ENCODE results near the gene FOXL2.

Gene FOXL2

GRCh38 chr3:138946663-138947494 lies at the start of gene FOXL2, which contains the start of gene FOXL2NB:
FOXL2 (minus strand) TSS chr3:138947137; CDS start chr3:138946722, 415 bp downstream.
FOXL2NB (plus strand) TSS chr3:138947217; CDS start chr3:138947365, 148 bp downstream.
- DNase-seq, result peak; percentile 69

- DNase-seq, result no peak
These were observed 48.8 kb upstream of the FOXL2 start for GRCh38 chr3:138995706-138996105.

- no peak for DNase-seq
These were observed 40.2 kb upstream of the FOXL2 start for GRCh38 chr3:138987181-138987580.

GRCh38 chr3:138985932-138986331 lies 39.0 kb upstream of the FOXL2 start:
- DNase-seq, result no peak

- no peak for DNase-seq
These were observed 37.9 kb upstream of the FOXL2 start for GRCh38 chr3:138984816-138985215.

GRCh38 chr3:138976047-138976446 lies 29.1 kb upstream of the FOXL2 start:
- no peak for DNase-seq

- no peak for DNase-seq
These were observed 28.4 kb upstream of the FOXL2 start for GRCh38 chr3:138975351-138975750.

- DNase-seq, result no peak
These were observed 27.5 kb upstream of the FOXL2 start for GRCh38 chr3:138974462-138974861.

GRCh38 chr3:138972941-138973340 lies 26.0 kb upstream of the FOXL2 start:
- DNase-seq, result no peak

- no peak for DNase-seq
These were observed 24.9 kb upstream of the FOXL2 start for GRCh38 chr3:138971766-138972320.

GRCh38 chr3:138964923-138965322 lies 18.0 kb upstream of the FOXL2 start:
- DNase-seq, result no peak

- no peak for DNase-seq
These were observed 17.3 kb upstream of the FOXL2 start for GRCh38 chr3:138964264-138964663.

GRCh38 chr3:138962854-138963560 lies 16.1 kb upstream of the FOXL2 start:
- DNase-seq, result no peak

- no peak for DNase-seq
These were observed 13.5 kb upstream of the FOXL2 start for GRCh38 chr3:138960417-138960852.

GRCh38 chr3:138950701-138951100 lies 3.8 kb upstream of the FOXL2 start:
- DNase-seq, result no peak

- peak; percentile 55 for DNase-seq
These were observed 3.2 kb upstream of the FOXL2 start for GRCh38 chr3:138950006-138950644.

- no peak for DNase-seq
These were observed 2.6 kb upstream of the FOXL2 start for GRCh38 chr3:138949445-138950005.

GRCh38 chr3:138949002-138949418 lies 2.1 kb upstream of the FOXL2 start:
- DNase-seq, result no peak

GRCh38 chr3:138948371-138949001 lies 1.5 kb upstream of the FOXL2 start:
- DNase-seq, result no peak

- DNase-seq, result no peak
These were observed 671 bp upstream of the FOXL2 start for GRCh38 chr3:138947495-138948121.

All from right hindlimb (tissue), 1 donor.